Brain microvascular endothelial cell (primary cell): Measurements from ENCODE around the gene IL36G.

Source experiments
- DNase-seq: peaks from one replicate; pipeline ENCODE4 v3.0.0-alpha.2; 2020
- H3K27ac ChIP-seq: fragments of 250-450 bp; sonication (Bioruptor Pico); 2 replicates; pipeline ENCODE4 v1.5.1; 2020; ENCODE audit warnings: mild to moderate bottlenecking, moderate library complexity
- H3K27me3 ChIP-seq: fragments of 250-450 bp; sonication (Bioruptor Pico); replicated peaks from 2 replicates; pipeline ENCODE4 v1.5.1; 2020; ENCODE audit warnings: mild to moderate bottlenecking
- H3K36me3 ChIP-seq: fragments of 250-450 bp; sonication (Bioruptor Pico); replicated peaks from 2 replicates; pipeline ENCODE4 v1.5.1; 2020; ENCODE audit warnings: mild to moderate bottlenecking
- H3K4me3 ChIP-seq: 2 replicates; pipeline ENCODE4 v1.5.1; 2011; ENCODE audit warnings: low read depth, mild to moderate bottlenecking, control low read depth, low read length, moderate library complexity
- CTCF ChIP-seq: IDR thresholded peaks from 2 replicates; pipeline ENCODE4 v1.5.1; 2011; ENCODE audit warnings: low read depth, mild to moderate bottlenecking, moderate library complexity, low read length, control low read depth, inconsistent platforms; ENCODE audit errors: missing control alignments
- in situ Hi-C: cut with HindIII; loops from 2 replicates; pipeline ENCODE4 v1.10.0; 2017; ENCODE audit warnings: low sequenced_read_pairs, low pct_ligation_motif_present

Gene IL36G

GRCh38 chr2:112959109-112959812 is 18.5 kb upstream of the IL36G start:
- TF ChIP-seq CTCF: no peak
- peaks cover 3% of the 10 kb centered on the region for H3K27me3 ChIP-seq
- DNase-seq: no peak
- no peaks in the 10 kb centered on the region for H3K36me3 ChIP-seq
- H3K27ac ChIP-seq: no peak overlapping the region
- no peak overlapping the region for H3K4me3 ChIP-seq
- in situ Hi-C loops: no loop called here

GRCh38 chr2:112960230-112960825 is 17.5 kb upstream of the IL36G start:
- no peak for DNase-seq
- Histone ChIP-seq H3K27ac (no peak overlapping the region), H3K4me3 (no peak overlapping the region), H3K36me3 (no peaks in the 10 kb centered on the region), H3K27me3 (peaks cover 3% of the 10 kb centered on the region)
- in situ Hi-C loops: no loop called here
- TF ChIP-seq CTCF: peak; percentile 32

- no peaks in the 10 kb centered on the region for H3K36me3 ChIP-seq
- TF ChIP-seq CTCF: no peak
- DNase-seq: no peak
- H3K4me3 ChIP-seq: no peak overlapping the region
- H3K27me3 ChIP-seq: no peaks in the 10 kb centered on the region
- no peak overlapping the region for H3K27ac ChIP-seq
- in situ Hi-C loops: no loop called here
Observed at GRCh38 chr2:112962308-112963175, 15.3 kb upstream of the IL36G start.

- Histone ChIP-seq H3K27ac (no peak overlapping the region), H3K27me3 (peaks cover 5% of the 10 kb centered on the region), H3K4me3 (no peak overlapping the region), H3K36me3 (no peaks in the 10 kb centered on the region)
- TF ChIP-seq CTCF: no peak
- no peak for DNase-seq
- in situ Hi-C loops: no loop called here
Observed at GRCh38 chr2:112967023-112967422, 10.8 kb upstream of the IL36G start.

- no peak overlapping the region for H3K27ac ChIP-seq
- no peak for DNase-seq
- peaks cover 7% of the 10 kb centered on the region for H3K27me3 ChIP-seq
- no peaks in the 10 kb centered on the region for H3K36me3 ChIP-seq
- no peak overlapping the region for H3K4me3 ChIP-seq
- no peak for TF ChIP-seq CTCF
- in situ Hi-C loops: no loop called here
Observed at GRCh38 chr2:112972423-112973086, 5.3 kb upstream of the IL36G start.
